ENCODE data around the gene ACACB.

ACACB gene

GRCh38 chr12:109214131-109214530, 97.7 kb downstream of the ACACB start:
- no peak for DNase-seq (ENCODE audit: low spot score)

DNA sequence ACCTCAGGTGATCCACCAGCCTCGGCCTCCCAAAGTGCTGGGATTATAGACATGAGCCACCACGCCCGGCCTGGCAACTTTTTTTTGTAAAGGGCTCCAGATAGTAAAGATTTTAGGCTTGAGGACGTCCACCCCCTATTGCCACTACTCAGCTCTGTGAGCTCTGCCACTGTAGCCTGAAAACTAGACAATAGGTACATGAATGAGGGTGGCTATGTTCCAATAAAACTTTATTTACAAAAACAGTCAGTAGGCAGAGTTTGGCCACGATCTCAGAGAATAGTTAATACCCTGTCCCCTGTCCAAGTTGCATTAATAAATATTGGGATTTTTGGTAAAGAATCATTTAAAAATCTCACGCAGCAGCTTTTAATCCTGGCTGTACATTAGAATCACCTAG, 102.6 kb downstream of the ACACB start:
- no peak for DNase-seq (ENCODE audit: low spot score)

- no peak for DNase-seq (ENCODE audit: low spot score)
Observed at GRCh38 chr12:109219938-109220337, 103.6 kb downstream of the ACACB start.

DNA sequence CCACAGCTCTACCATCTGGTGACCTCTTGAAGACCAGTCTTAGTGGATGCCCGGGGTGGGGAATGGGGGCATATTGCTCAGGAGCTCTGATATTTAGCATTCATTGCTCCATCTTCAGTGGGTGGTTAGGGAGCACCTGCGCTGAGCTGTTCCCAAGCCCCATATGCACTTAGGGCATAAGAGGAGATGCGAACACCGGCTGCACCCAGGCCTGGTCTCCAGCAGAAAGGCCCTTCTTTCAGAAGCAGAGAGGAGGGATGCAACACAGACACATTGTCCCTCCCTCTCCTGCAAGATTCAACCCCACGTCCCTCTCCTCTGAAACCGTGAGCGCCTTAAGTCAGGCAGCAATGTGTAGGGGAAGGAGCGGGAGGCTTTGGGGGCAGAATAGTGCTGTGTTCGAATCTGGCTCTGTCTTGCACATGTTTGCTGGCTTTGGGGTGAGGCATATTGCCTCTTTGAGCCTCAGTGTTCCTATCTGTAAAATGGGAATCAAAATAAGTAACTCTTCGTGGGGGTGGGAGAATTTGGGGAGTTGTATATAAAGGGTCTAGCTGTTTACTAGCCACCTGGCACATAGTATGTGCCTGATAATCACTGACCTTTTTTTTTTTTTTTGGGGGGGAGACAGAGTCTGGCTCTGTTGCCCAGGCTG, 105.0 kb downstream of the ACACB start:
- no peak for DNase-seq (ENCODE audit: low spot score)

DNA sequence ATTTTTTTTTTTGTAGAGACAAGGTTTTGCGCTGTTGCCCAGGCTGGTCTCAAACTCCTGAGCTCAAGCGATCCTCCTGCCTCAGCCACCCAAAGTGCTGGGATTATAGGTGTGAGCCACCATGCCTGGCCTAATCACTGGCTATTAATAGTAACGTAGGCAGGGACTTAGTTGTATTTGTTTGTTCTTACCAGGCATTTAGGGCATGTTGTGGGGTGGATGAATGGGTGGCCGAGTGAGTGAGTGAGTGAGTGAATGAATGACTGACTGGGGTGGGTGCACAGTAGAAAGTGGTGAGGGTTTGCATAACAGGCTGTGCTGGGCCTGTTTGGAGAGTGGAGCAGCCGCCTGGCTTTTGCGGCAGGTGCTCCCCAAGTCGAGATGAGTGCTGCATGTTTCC, 105.7 kb downstream of the ACACB start:
- DNase-seq (ENCODE audit: low spot score): no peak

DNA sequence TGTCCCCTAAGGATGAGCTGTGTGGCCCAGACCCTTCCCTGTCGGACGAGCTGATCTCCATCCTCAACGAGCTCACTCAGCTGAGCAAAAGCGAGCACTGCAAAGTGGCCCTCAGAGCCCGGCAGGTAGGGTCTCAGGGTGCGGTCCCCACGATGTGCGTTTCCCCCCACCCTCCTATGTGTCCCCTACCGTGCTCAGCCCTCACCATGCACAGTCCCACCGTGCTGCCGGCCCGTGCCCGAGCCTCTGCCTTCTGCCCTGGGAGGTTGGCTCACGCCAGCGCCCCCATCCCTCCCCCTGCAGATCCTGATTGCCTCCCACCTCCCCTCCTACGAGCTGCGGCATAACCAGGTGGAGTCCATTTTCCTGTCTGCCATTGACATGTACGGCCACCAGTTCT, 106.1 kb downstream of the ACACB start:
- DNase-seq (ENCODE audit: low spot score): no peak

DNA sequence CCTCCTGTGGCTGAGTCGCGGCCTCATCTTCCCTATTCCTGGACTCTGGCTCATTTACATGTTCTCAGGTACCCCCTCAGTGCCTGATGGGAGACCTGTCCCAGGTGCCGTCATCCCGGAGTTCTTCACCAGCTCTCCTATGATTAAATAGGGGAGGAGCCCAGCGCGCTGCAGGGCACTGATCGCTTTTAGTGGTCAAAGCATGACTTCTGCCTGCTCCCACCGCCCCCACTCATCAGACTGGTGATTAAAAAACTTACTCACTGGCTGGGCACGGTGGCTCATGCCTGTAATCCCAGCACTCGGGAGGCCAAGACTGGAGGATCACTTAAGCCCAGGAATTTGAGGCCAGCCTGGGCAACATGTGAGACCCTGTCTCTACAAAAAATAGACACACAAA, 106.8 kb downstream of the ACACB start:
- no peak for DNase-seq (ENCODE audit: low spot score)

DNA sequence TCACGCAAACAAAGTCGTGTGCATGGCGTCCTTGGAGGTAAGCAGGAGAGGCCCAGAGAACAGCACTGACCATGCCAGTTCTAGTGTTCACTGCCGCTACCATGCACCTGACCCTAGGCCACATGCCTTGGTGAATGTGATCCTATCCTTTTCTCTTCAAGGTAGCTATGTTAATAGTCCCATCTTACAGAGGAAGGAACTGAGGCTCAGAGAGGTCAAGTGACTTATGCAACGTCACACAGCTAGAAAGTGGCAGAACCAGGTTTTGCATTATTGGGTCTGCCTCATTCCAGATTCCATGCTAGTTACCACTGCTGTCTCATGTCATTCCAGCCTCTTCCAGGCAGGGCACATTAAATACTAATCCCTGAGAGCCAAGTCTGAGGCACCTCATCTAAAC, 107.5 kb downstream of the ACACB start:
- no peak for DNase-seq (ENCODE audit: low spot score)

- DNase-seq (ENCODE audit: low spot score): no peak
Observed at GRCh38 chr12:109228664-109229063, 112.3 kb downstream of the ACACB start.

GRCh38 chr12:109230193-109230592, 113.8 kb downstream of the ACACB start:
- no peak for DNase-seq (ENCODE audit: low spot score)

- no peak for DNase-seq (ENCODE audit: low spot score)
Observed at GRCh38 chr12:109232731-109233130, 116.3 kb downstream of the ACACB start.

DNA sequence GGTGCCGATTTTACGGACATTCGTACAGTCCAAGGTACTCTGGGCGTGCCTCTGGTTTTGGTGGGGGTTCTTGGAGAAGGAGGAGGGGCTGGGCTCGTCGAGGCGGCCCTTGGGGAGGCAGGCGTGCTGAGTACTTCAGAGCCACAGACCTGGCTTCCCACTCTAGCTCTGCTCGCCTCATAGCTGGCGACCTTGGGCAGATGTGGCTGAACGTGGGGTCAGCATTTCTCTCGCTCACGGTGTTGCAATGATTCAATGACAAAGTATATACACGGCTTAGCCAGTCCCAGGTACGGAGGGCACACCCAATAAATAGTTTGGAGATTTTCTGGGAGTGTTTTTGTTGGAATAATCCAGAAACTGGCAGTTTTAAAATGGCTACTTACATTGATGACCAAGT, 117.6 kb downstream of the ACACB start:
- DNase-seq (ENCODE audit: low spot score): no peak

DNA sequence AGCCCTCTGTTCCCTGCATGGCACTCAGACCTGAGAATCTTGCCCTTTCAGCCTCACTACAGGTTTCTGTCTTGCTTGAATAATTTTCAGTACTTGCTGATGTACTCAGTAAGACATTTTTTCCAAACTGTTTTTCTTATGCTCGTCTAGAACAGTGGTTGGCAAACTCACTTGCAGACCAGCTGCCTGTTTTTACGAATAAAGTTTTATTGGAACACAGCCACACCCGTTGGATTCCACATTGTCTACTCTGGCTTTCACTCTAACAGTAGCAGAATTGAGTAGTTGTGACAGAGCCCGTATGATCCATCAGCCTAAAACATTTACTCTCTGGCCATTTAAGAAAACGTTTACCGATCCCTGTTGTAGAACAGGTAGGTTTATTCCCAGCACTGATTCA, 119.9 kb downstream of the ACACB start:
- DNase-seq (ENCODE audit: low spot score): no peak

GRCh38 chr12:109239179-109239578, 122.8 kb downstream of the ACACB start:
- no peak for DNase-seq (ENCODE audit: low spot score)

DNA sequence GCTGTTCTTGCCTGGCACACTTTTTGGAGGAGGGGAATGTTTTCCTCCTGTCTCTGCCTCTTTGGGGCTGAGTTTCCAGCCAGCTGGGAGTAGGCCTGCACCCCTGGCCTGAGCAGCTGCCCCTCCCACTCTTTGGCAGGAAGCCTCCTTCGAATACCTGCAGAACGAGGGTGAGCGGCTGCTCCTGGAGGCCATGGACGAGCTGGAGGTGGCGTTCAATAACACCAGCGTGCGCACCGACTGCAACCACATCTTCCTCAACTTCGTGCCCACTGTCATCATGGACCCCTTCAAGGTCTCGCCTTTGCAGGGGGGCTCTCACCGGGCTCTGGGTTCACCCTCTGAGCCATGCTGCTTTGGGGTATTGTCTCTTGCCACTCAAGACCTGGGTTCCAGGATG, 123.3 kb downstream of the ACACB start:
- no peak for DNase-seq (ENCODE audit: low spot score)

DNA sequence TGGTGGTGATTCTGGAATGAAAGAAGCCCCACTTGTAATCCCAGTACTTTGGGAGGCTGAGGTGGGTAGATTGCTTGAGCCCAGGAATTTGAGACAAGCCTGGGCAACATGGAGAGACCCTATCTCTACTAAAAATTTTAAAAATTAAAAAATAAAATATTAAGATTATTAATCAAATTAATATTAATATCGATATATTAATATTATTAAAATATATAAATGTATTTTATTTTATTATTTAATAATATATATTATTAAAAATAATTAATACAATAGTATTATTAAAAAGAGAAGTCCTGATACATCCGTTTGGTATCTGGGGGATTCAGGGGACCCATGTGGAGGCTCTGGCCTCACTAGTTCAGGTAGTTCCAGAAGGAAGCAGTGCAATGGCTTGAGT, 124.0 kb downstream of the ACACB start:
- DNase-seq (ENCODE audit: low spot score): no peak

DNA sequence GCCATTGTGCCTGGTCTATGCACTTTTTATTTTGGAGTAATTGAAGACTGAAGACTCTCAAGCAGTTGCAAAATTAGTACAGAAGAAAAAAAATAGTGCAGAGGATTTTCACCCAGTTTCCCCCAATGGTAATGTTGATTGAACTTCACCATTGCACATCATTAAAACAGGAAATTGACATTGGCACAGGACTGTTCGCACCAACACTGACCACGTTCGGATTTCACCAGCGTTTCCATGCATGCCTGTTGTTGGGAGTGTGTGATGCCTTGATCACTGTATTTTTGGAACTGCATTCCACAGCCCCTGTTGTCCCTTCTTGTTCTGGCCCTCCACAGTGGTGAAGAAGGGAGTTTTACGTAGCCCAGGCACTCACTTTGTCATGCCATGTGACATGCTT, 125.5 kb downstream of the ACACB start:
- DNase-seq (ENCODE audit: low spot score): no peak

GRCh38 chr12:109244073-109244472, 127.7 kb downstream of the ACACB start:
- DNase-seq (ENCODE audit: low spot score): no peak

- DNase-seq (ENCODE audit: low spot score): no peak
Observed at GRCh38 chr12:109246221-109246620, 129.8 kb downstream of the ACACB start.

GRCh38 chr12:109247831-109248654, 131.7 kb downstream of the ACACB start:
- no peak for DNase-seq (ENCODE audit: low spot score)

DNA sequence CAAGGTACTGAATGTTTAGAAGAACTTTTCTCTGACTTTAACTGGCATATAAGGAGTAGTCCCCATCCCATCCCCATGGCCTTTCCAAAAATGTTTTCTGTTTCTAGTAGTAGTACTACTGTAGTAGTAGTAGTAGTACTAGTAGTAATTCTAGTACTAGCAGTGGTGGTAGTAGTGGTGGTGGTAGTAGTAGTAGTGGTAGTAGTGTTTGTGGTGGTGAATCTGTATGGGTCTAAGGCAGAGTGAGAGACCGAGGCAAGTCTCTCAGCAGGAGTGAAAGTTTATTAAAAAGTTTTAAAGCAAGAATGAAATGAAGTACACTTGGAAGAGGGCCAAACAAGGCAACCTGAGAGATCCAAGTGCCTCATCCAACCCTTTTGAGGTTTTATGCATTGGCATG, 134.1 kb downstream of the ACACB start:
- no peak for DNase-seq (ENCODE audit: low spot score)

- no peak for DNase-seq (ENCODE audit: low spot score)
Observed at GRCh38 chr12:109252799-109253198, 136.4 kb downstream of the ACACB start.

GRCh38 chr12:109253913-109254544, 137.6 kb downstream of the ACACB start:
- no peak for DNase-seq (ENCODE audit: low spot score)
